Astrocyte (in vitro differentiated cells and primary cell): ENCODE data around the gene PAIP2B. TPM values are rescaled to one million over a fixed set of nuclear protein-coding genes. Genes with fewer than 3 reads are reported as not detected.

Experiments
- DNase-seq: peaks from one replicate; pipeline ENCODE4 v3.0.0-alpha.2; 2010; ENCODE audit warnings: low read depth
- FAIRE-seq: peaks from 2 replicates; lab custom pipeline; 2011; peaks lifted over from hg19 to GRCh38; lab: Jason Lieb, UNC
- H2AFZ ChIP-seq: 2 replicates; pipeline ENCODE4 v1.6.0; 2012; ENCODE audit warnings: low read depth, low read length, inconsistent platforms
- H3K27ac ChIP-seq: 2 replicates; pipeline ENCODE4 v1.5.1; 2011; ENCODE audit warnings: low read depth, low read length, inconsistent platforms
- H3K27me3 ChIP-seq: 2 replicates; pipeline ENCODE4 v1.6.0; 2011; ENCODE audit warnings: low read length, inconsistent platforms; ENCODE audit not compliant: insufficient read depth
- H3K36me3 ChIP-seq: 2 replicates; pipeline ENCODE4 v1.5.1; 2011; ENCODE audit warnings: low read length, inconsistent platforms; ENCODE audit not compliant: insufficient read depth
- H3K4me1 ChIP-seq: 2 replicates; pipeline ENCODE4 v1.5.1; 2011; ENCODE audit warnings: low read length, inconsistent platforms; ENCODE audit not compliant: insufficient read depth
- H3K4me2 ChIP-seq: 2 replicates; pipeline ENCODE4 v1.6.0; 2012; ENCODE audit warnings: low read length, inconsistent platforms
- H3K4me3 ChIP-seq: 2 replicates; pipeline ENCODE4 v1.5.1; 2011; ENCODE audit warnings: low read depth, mild to moderate bottlenecking, low read length, inconsistent platforms; ENCODE audit not compliant: insufficient read depth
- H3K79me2 ChIP-seq: 2 replicates; pipeline ENCODE4 v1.6.0; 2012; ENCODE audit warnings: mild to moderate bottlenecking, low read length, inconsistent platforms; ENCODE audit not compliant: insufficient read depth
- H3K9ac ChIP-seq: 2 replicates; pipeline ENCODE4 v1.6.0; 2012; ENCODE audit warnings: mild to moderate bottlenecking, low read length, inconsistent platforms
- H3K9me3 ChIP-seq: 2 replicates; pipeline ENCODE4 v1.5.1; 2012; ENCODE audit warnings: low read depth, mild to moderate bottlenecking, low read length, inconsistent platforms; ENCODE audit not compliant: insufficient read depth
- H4K20me1 ChIP-seq: 2 replicates; pipeline ENCODE4 v1.6.0; 2012; ENCODE audit warnings: low read length, inconsistent platforms; ENCODE audit not compliant: insufficient read depth
- H3K27ac Mint-ChIP-seq: one replicate; pipeline ENCODE4 v1.8.0; 2021; ENCODE audit warnings: mild to moderate bottlenecking, mixed read lengths; ENCODE audit not compliant: unreplicated experiment
- H3K27me3 Mint-ChIP-seq: one replicate; pipeline ENCODE4 v1.8.0; 2021; ENCODE audit warnings: low read depth, mixed read lengths; ENCODE audit not compliant: unreplicated experiment
- H3K36me3 Mint-ChIP-seq: one replicate; pipeline ENCODE4 v1.8.0; 2021; ENCODE audit warnings: low read depth, mixed read lengths; ENCODE audit not compliant: unreplicated experiment
- H3K4me1 Mint-ChIP-seq: one replicate; pipeline ENCODE4 v1.8.0; 2021; ENCODE audit warnings: low read depth, mixed read lengths; ENCODE audit not compliant: unreplicated experiment
- H3K4me3 Mint-ChIP-seq: one replicate; pipeline ENCODE4 v1.8.0; 2021; ENCODE audit warnings: mild to moderate bottlenecking, moderate library complexity, mixed read lengths; ENCODE audit not compliant: unreplicated experiment
- H3K9me3 Mint-ChIP-seq: one replicate; pipeline ENCODE4 v1.8.0; 2021; ENCODE audit warnings: mild to moderate bottlenecking, mixed read lengths; ENCODE audit not compliant: unreplicated experiment
- CTCF ChIP-seq: IDR thresholded peaks from 2 replicates; pipeline ENCODE4 v1.5.1; 2011; ENCODE audit warnings: low read depth, mild to moderate bottlenecking, inconsistent platforms, low read length, moderate library complexity; ENCODE audit not compliant: insufficient read depth
- EZH2 ChIP-seq: IDR thresholded peaks from 2 replicates; pipeline ENCODE4 v1.6.1; 2012; ENCODE audit warnings: mild to moderate bottlenecking, low read length, inconsistent platforms; ENCODE audit not compliant: insufficient read depth
- total RNA-seq: library from RNA; stranded (reverse); gene quantifications from 2 replicates; pipeline ENCODE4 v1.2.1, GENCODE V29; 2021

PAIP2B gene
- total RNA-seq, 1 donor from 2014 or later, result 1.7 TPM

GRCh38 chr2:71220743-71221142 lies 6.2 kb downstream of the PAIP2B start:
- no peak for TF ChIP-seq EZH2
- TF ChIP-seq CTCF, result no peak

GRCh38 chr2:71216501-71216900 lies 10.4 kb downstream of the PAIP2B start:
- no peak for FAIRE-seq
- H3K27ac Mint-ChIP-seq, result no peak overlapping the region

More at GRCh38 chr2:71220743-71221142, 6.2 kb downstream of the PAIP2B start:
- Histone ChIP-seq H3K4me1 (no peaks in the 10 kb centered on the region), H3K4me2 (no peak overlapping the region), H3K79me2 (no peaks in the 10 kb centered on the region), H2AFZ (no peak overlapping the region), H3K4me3 (no peak overlapping the region), H3K9me3 (no peaks in the 10 kb centered on the region), H3K27me3 (peaks cover 9% of the 10 kb centered on the region), H3K9ac (no peak overlapping the region), H3K36me3 (no peaks in the 10 kb centered on the region), H4K20me1 (no peaks in the 10 kb centered on the region), H3K27ac (no peak overlapping the region)
- Mint-ChIP-seq H3K4me3 (no peak overlapping the region), H3K4me1 (no peaks in the 10 kb centered on the region), H3K9me3 (no peaks in the 10 kb centered on the region), H3K27me3 (no peaks in the 10 kb centered on the region), H3K27ac (no peak overlapping the region), H3K36me3 (no peaks in the 10 kb centered on the region)
- no peak for FAIRE-seq
- DNase-seq, result no peak

More at GRCh38 chr2:71216501-71216900, 10.4 kb downstream of the PAIP2B start:
- Histone ChIP-seq H3K27me3 (peaks cover 4% of the 10 kb centered on the region), H3K4me3 (no peak overlapping the region), H2AFZ (no peak overlapping the region), H3K36me3 (no peaks in the 10 kb centered on the region), H4K20me1 (no peaks in the 10 kb centered on the region), H3K4me2 (no peak overlapping the region), H3K9ac (no peak overlapping the region), H3K27ac (no peak overlapping the region), H3K9me3 (no peaks in the 10 kb centered on the region), H3K4me1 (no peaks in the 10 kb centered on the region), H3K79me2 (no peaks in the 10 kb centered on the region)
- H3K36me3 Mint-ChIP-seq, result no peaks in the 10 kb centered on the region
- TF ChIP-seq EZH2, result no peak
- TF ChIP-seq CTCF, result no peak
- no peaks in the 10 kb centered on the region for H3K9me3 Mint-ChIP-seq
- H3K27me3 Mint-ChIP-seq, result no peaks in the 10 kb centered on the region
- no peak for DNase-seq
- H3K4me3 Mint-ChIP-seq, result no peak overlapping the region
- H3K4me1 Mint-ChIP-seq, result no peaks in the 10 kb centered on the region
